Measurements from ENCODE around the gene GDPD4. TPM values are rescaled to one million over a fixed set of nuclear protein-coding genes. Genes with fewer than 3 reads are reported as not detected.

The GDPD4 gene
- total and polyA plus RNA-seq, 9 of the 15 experiments (the other 6 are each of a cell fraction or from before 2014, with no cell fraction given), result 0.40 TPM; not detected in 8

- CTCF ChIA-PET (ENCODE audit: low intra/inter-chr PET ratio), result interaction anchor here (0.6 kb wide), 1 partner anchor 172 kb away, joined by 3 read pairs; no protein-coding TSS in a partner anchor
- no peaks in the 10 kb centered on the region for H3K9me1 ChIP-seq (ENCODE audit: control insufficient read depth, insufficient read depth, low read length)
- H2AFZ ChIP-seq (ENCODE audit: low read depth, low read length), result no peak overlapping the region
- TF ChIP-seq ZSCAN32 (CRISPR knock-in tag; IDR thresholded peaks at IDR 0.05) (no peak), ADNP (tag; IDR thresholded peaks at IDR 0.05) (no peak), CEBPZ (IDR thresholded peaks at IDR 0.05; ENCODE audit: borderline replicate concordance, low read depth, low read length) (no peak), RFX1 (IDR thresholded peaks at IDR 0.05) (no peak), PCBP1 (IDR thresholded peaks at IDR 0.05; ENCODE audit: low read depth, low read length, poor library complexity, severe bottlenecking) (no peak), RFX7 (CRISPR knock-in tag; IDR thresholded peaks at IDR 0.05) (no peak), RBBP5 (IDR thresholded peaks at IDR 0.05; ENCODE audit: borderline replicate concordance, insufficient read depth, low read length, poor library complexity, severe bottlenecking) (no peak), SAFB2 (IDR thresholded peaks at IDR 0.05; ENCODE audit: borderline replicate concordance, low read depth, low read length, severe bottlenecking) (no peak), ZNF511 (CRISPR knock-in tag; IDR thresholded peaks at IDR 0.05) (no peak), CEBPG (CRISPR knock-in tag; IDR thresholded peaks at IDR 0.05) (no peak), CEBPG (tag; conservative IDR thresholded peaks at IDR 0.05 in 1 of 2, IDR thresholded peaks at IDR 0.05 in 1 of 2) (no peak), ZNF717 (CRISPR knock-in tag; IDR thresholded peaks at IDR 0.05) (no peak), RBM22 (IDR thresholded peaks at IDR 0.05; ENCODE audit: low read depth, low read length, poor library complexity, severe bottlenecking) (no peak), ZNF696 (CRISPR knock-in tag; conservative IDR thresholded peaks at IDR 0.05) (no peak)
- H3K79me2 ChIP-seq (ENCODE audit: control insufficient read depth, insufficient read depth, low read length), result no peaks in the 10 kb centered on the region
- 0 out of 2 replicates have a peak, but pooled peaks cover 3% of the 10 kb centered on the region for H4K20me1 ChIP-seq (replicated peaks; ENCODE audit: control insufficient read depth, insufficient read depth, low read length)
- H3K4me3 ChIP-seq, result no peak overlapping the region
- no peak overlapping the region for H3K4me2 ChIP-seq (ENCODE audit: insufficient read depth, low read length)
- peaks cover 0 to 47% of the 10 kb centered on the region in 2 experiments; a peak in 2 of 5 replicates for H3K27me3 ChIP-seq (ENCODE audit: control insufficient read depth in 2 of 2, insufficient read depth in 2 of 2, low read length in 2 of 2)
- no peak for DNase-seq (ENCODE audit: extremely low read depth in 1 of 4, low spot score in 3 of 4)
- no peak overlapping the region for H3K9ac ChIP-seq (ENCODE audit: insufficient read depth in 1 of 2, low read depth in 2 of 2, low read length in 2 of 2)
- H3K9me3 ChIP-seq (replicated peaks; ENCODE audit: control insufficient read depth, insufficient read depth, low read depth, low read length), result no peaks in the 10 kb centered on the region
- POLR2A ChIA-PET, result interaction anchor here (1.0 kb wide), 1 partner anchor 27 kb away, joined by 3 read pairs; no protein-coding TSS in a partner anchor
- ATAC-seq, result no peak
- peaks cover 6 to 17% of the 10 kb centered on the region in 2 experiments; a peak in 4 of 5 replicates for H3K4me1 ChIP-seq (replicated peaks in 1 of 2; ENCODE audit: control insufficient read depth in 2 of 2, insufficient read depth in 2 of 2, low read length in 2 of 2)
- no peak overlapping the region for H3K27ac ChIP-seq (ENCODE audit: extremely low read depth, low read depth, low read length)
- WGBS (ENCODE audit: insufficient coverage, low coverage, missing lambda C conversion rate), result 57% methylated on average over 8 of the region's 8 CpGs
- no peak for FAIRE-seq
- no TSS peak for BruUV-seq (replicated peaks)
- intact Hi-C loops (cut with micrococcal nuclease) (no loop called here), in situ Hi-C loops (cut with MboI) (no loop called here)
- H3K36me3 ChIP-seq (ENCODE audit: control insufficient read depth, insufficient read depth, low read length), result no peaks in the 10 kb centered on the region
Measured at GRCh38 chr11:77171254-77171653, 130.2 kb downstream of the GDPD4 start.
